Loucy (cell line): ENCODE measurements around the gene GALNT1.

Experiments used
- H2AFZ ChIP-seq: fragments of 200-600 bp; sonication (generic); 2 replicates; pipeline ENCODE4 v1.6.0; 2016; ENCODE audit warnings: antibody characterized with exemption, mild to moderate bottlenecking, low read length, moderate library complexity
- H3F3A ChIP-seq: fragments of 200-600 bp; 2 replicates; pipeline ENCODE4 v1.6.0; 2016; ENCODE audit warnings: antibody characterized with exemption, low read depth, mild to moderate bottlenecking
- H3K27me3 ChIP-seq: fragments of 200-600 bp; sonication (generic); 2 replicates; pipeline ENCODE4 v1.6.1; 2014; ENCODE audit warnings: low read length, mild to moderate bottlenecking; ENCODE audit not compliant: insufficient read depth, poor library complexity, severe bottlenecking
- H3K36me3 ChIP-seq: fragments of 200-600 bp; sonication (generic); 2 replicates; pipeline ENCODE4 v1.6.1; 2016; ENCODE audit warnings: low read length; ENCODE audit not compliant: insufficient read depth
- H3K4me1 ChIP-seq: fragments of 200-600 bp; sonication (generic); 2 replicates; pipeline ENCODE4 v1.5.1; 2014; ENCODE audit warnings: low read length, mild to moderate bottlenecking; ENCODE audit not compliant: insufficient read depth, poor library complexity, severe bottlenecking
- H3K4me2 ChIP-seq: fragments of 200-600 bp; sonication (generic); 2 replicates; pipeline ENCODE4 v1.6.0; 2014; ENCODE audit warnings: antibody characterized with exemption, low read length, low read depth, mild to moderate bottlenecking; ENCODE audit not compliant: poor library complexity, severe bottlenecking
- H3K4me3 ChIP-seq: fragments of 200-600 bp; sonication (generic); 2 replicates; pipeline ENCODE4 v1.5.1; 2014; ENCODE audit warnings: low read length, mild to moderate bottlenecking, mixed read lengths; ENCODE audit not compliant: poor library complexity, severe bottlenecking
- H3K79me2 ChIP-seq: fragments of 200-600 bp; sonication (generic); 2 replicates; pipeline ENCODE4 v1.6.1; 2014; ENCODE audit warnings: low read length; ENCODE audit not compliant: insufficient read depth
- H3K9ac ChIP-seq: fragments of 200-600 bp; sonication (generic); 2 replicates; pipeline ENCODE4 v1.6.0; 2014; ENCODE audit warnings: mild to moderate bottlenecking, low read depth, low read length, moderate library complexity; ENCODE audit not compliant: poor library complexity, severe bottlenecking
- H3K9me2 ChIP-seq: fragments of 200-600 bp; sonication (generic); replicated peaks from 2 replicates; pipeline ENCODE4 v1.6.1; 2016; ENCODE audit warnings: low read depth, low read length, mixed read lengths
- H3K9me3 ChIP-seq: fragments of 200-600 bp; sonication (generic); 2 replicates; pipeline ENCODE4 v1.6.1; 2014; ENCODE audit warnings: mild to moderate bottlenecking, antibody characterized with exemption, low read length, low read depth; ENCODE audit not compliant: insufficient read depth
- H4K20me1 ChIP-seq: fragments of 200-600 bp; sonication (generic); 2 replicates; pipeline ENCODE4 v1.6.0; 2014; ENCODE audit warnings: antibody characterized with exemption, low read length, mild to moderate bottlenecking; ENCODE audit not compliant: insufficient read depth, poor library complexity, severe bottlenecking
- EZH2phosphoT487 ChIP-seq: fragments of 200-600 bp; IDR thresholded peaks from 2 replicates; pipeline ENCODE4 v1.6.1; 2018; ENCODE audit warnings: antibody characterized with exemption, mild to moderate bottlenecking, moderate library complexity, borderline replicate concordance
- TF ChIP-seq, protein P1 (sequence below): fragments of 200-600 bp; sonication (generic); conservative IDR thresholded peaks from 2 replicates; pipeline ENCODE4 v1.5.1; 2014; ENCODE audit warnings: mild to moderate bottlenecking, antibody characterized with exemption, low read length

Gene GALNT1

DNA sequence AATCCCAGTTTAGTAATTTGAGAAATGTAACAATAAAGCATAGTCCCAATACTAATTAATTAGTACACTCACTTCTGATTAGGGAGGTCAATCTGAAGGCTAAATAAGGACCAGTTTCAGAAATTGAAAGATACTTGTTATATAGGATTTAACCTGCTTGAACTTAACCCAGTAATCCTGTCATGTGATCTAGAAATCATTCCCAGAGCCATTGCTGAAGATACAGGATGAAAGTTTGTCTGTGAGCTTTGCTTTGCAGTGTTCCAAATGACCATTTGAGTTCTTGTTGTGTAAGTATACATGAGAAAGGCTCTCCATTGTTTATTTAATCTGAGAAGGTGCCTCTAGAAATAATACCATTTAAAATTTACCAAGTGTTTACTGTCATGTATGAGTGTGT lies 52.2 kb downstream of the GALNT1 start:
- TF ChIP-seq, protein P1, sequence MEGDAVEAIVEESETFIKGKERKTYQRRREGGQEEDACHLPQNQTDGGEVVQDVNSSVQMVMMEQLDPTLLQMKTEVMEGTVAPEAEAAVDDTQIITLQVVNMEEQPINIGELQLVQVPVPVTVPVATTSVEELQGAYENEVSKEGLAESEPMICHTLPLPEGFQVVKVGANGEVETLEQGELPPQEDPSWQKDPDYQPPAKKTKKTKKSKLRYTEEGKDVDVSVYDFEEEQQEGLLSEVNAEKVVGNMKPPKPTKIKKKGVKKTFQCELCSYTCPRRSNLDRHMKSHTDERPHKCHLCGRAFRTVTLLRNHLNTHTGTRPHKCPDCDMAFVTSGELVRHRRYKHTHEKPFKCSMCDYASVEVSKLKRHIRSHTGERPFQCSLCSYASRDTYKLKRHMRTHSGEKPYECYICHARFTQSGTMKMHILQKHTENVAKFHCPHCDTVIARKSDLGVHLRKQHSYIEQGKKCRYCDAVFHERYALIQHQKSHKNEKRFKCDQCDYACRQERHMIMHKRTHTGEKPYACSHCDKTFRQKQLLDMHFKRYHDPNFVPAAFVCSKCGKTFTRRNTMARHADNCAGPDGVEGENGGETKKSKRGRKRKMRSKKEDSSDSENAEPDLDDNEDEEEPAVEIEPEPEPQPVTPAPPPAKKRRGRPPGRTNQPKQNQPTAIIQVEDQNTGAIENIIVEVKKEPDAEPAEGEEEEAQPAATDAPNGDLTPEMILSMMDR = no peak
- no peak for TF ChIP-seq EZH2phosphoT487
- H3K4me2 ChIP-seq = no peak overlapping the region

DNA sequence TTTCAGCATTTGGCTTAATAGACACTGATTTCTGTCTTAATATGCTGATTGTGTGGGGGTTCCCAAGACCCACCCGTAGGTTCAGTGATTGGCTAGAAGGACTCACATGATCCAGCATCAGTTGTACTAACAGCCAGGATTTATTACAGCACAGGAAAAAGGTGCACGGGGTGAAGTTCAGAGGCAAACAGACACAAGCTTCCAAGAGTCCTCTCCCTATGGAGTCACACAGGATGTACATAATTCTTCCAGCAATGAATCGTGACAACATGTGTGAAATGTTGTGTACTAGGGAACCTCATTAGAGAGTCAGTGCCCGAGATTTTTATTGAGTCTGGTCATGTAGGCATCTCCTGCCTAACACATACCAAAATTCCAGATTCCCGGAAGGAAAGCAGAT lies 52.8 kb downstream of the GALNT1 start:
- Histone ChIP-seq H3K36me3 (peaks cover 6% of the 10 kb centered on the region; the same call in 1 of the 2 replicates), H3K4me3 (no peak overlapping the region), H4K20me1 (no peaks in the 10 kb centered on the region), H2AFZ (no peak overlapping the region), H3K9ac (no peak overlapping the region), H3F3A (no peaks in the 10 kb centered on the region), H3K79me2 (no peaks in the 10 kb centered on the region), H3K9me2 (no peaks in the 10 kb centered on the region), H3K9me3 (0 out of 2 replicates have a peak, but pooled peaks cover 7% of the 10 kb centered on the region), H3K27me3 (no peaks in the 10 kb centered on the region), H3K4me2 (no peak overlapping the region), H3K4me1 (no peaks in the 10 kb centered on the region)
- TF ChIP-seq, protein P1 = no peak
- no peak for TF ChIP-seq EZH2phosphoT487

More for the DNA sequence above, 52.2 kb downstream of the GALNT1 start:
- Histone ChIP-seq H3K9ac (no peak overlapping the region), H4K20me1 (no peaks in the 10 kb centered on the region), H3K4me1 (no peaks in the 10 kb centered on the region), H3F3A (no peaks in the 10 kb centered on the region), H3K36me3 (peaks cover 6% of the 10 kb centered on the region; the same call in 1 of the 2 replicates), H3K27me3 (no peaks in the 10 kb centered on the region), H3K9me3 (0 out of 2 replicates have a peak, but pooled peaks cover 7% of the 10 kb centered on the region), H3K4me3 (no peak overlapping the region), H3K9me2 (no peaks in the 10 kb centered on the region), H3K79me2 (no peaks in the 10 kb centered on the region), H2AFZ (no peak overlapping the region)

DNA sequence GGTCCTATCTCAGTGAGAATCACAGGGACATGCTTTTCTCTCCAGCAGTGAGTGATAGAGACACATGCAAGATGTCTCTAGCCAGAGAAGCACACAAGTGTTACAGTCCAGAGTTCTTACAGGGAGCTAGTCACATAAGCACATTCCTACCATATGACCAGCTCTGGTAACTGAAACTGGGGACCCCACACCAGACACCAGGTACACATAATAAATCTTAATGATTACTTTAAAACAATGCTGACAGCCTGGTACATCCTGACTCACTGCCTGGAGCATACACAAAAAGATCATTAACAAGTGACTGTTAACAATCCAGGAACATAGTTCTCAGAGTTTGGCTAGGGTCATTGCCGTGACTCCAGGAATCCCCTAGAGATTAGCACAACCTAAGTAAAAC lies 53.6 kb downstream of the GALNT1 start:
- Histone ChIP-seq H3F3A (no peaks in the 10 kb centered on the region), H3K4me3 (no peak overlapping the region), H2AFZ (no peak overlapping the region), H3K79me2 (no peaks in the 10 kb centered on the region), H4K20me1 (no peaks in the 10 kb centered on the region), H3K27me3 (no peaks in the 10 kb centered on the region), H3K9me2 (no peaks in the 10 kb centered on the region), H3K9ac (no peak overlapping the region), H3K36me3 (peaks cover 6% of the 10 kb centered on the region; the same call in 1 of the 2 replicates), H3K4me1 (no peaks in the 10 kb centered on the region), H3K4me2 (no peak overlapping the region), H3K9me3 (0 out of 2 replicates have a peak, but pooled peaks cover 7% of the 10 kb centered on the region)
- TF ChIP-seq, protein P1 = no peak
